ENCODE results near the gene RAMP1.

DNA sequence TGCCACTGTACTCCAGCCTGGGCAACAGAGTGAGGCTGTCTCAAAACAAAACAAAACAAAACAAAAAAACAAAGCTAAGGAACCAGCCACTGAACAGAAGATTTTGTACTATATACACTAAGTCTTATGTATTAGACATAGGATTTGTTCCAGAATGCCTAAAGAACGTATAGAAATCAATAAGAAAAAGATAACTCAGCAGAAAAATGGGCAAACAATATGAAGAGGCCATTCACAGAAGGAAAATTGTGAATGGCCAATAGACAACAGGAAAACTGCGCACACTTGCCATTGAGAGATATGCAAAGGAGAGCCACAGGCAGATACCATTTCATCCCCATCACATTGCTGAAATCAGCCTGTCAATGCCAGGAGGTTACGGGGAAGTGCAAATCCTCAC is 92.5 kb downstream of the RAMP1 start:
- TF ChIP-seq, protein P1, sequence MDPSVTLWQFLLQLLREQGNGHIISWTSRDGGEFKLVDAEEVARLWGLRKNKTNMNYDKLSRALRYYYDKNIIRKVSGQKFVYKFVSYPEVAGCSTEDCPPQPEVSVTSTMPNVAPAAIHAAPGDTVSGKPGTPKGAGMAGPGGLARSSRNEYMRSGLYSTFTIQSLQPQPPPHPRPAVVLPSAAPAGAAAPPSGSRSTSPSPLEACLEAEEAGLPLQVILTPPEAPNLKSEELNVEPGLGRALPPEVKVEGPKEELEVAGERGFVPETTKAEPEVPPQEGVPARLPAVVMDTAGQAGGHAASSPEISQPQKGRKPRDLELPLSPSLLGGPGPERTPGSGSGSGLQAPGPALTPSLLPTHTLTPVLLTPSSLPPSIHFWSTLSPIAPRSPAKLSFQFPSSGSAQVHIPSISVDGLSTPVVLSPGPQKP (IDR thresholded peaks at IDR 0.05; ENCODE audit: borderline replicate concordance, low read depth, low read length): no peak
- TF ChIP-seq, protein P2, sequence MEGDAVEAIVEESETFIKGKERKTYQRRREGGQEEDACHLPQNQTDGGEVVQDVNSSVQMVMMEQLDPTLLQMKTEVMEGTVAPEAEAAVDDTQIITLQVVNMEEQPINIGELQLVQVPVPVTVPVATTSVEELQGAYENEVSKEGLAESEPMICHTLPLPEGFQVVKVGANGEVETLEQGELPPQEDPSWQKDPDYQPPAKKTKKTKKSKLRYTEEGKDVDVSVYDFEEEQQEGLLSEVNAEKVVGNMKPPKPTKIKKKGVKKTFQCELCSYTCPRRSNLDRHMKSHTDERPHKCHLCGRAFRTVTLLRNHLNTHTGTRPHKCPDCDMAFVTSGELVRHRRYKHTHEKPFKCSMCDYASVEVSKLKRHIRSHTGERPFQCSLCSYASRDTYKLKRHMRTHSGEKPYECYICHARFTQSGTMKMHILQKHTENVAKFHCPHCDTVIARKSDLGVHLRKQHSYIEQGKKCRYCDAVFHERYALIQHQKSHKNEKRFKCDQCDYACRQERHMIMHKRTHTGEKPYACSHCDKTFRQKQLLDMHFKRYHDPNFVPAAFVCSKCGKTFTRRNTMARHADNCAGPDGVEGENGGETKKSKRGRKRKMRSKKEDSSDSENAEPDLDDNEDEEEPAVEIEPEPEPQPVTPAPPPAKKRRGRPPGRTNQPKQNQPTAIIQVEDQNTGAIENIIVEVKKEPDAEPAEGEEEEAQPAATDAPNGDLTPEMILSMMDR (conservative IDR thresholded peaks at IDR 0.05; ENCODE audit: low read depth, low read length): no peak
- TF ChIP-seq NFE2L2 (IDR thresholded peaks at IDR 0.05; ENCODE audit: low read depth, low read length) (no peak), FOS (IDR thresholded peaks at IDR 0.05; ENCODE audit: low read depth, low read length) (no peak), POLR2A (IDR thresholded peaks at IDR 0.05; ENCODE audit: low read depth, low read length) (no peak), MXI1 (IDR thresholded peaks at IDR 0.05; ENCODE audit: borderline replicate concordance, low read depth, low read length) (no peak), RAD21 (IDR thresholded peaks at IDR 0.05; ENCODE audit: low read length) (no peak), CEBPB (IDR thresholded peaks at IDR 0.05; ENCODE audit: low read depth, low read length) (no peak), SMC3 (IDR thresholded peaks at IDR 0.05; ENCODE audit: low read depth, low read length) (no peak), RCOR1 (IDR thresholded peaks at IDR 0.05; ENCODE audit: insufficient replicate concordance, low read length) (no peak)
- TF ChIP-seq, protein P3, sequence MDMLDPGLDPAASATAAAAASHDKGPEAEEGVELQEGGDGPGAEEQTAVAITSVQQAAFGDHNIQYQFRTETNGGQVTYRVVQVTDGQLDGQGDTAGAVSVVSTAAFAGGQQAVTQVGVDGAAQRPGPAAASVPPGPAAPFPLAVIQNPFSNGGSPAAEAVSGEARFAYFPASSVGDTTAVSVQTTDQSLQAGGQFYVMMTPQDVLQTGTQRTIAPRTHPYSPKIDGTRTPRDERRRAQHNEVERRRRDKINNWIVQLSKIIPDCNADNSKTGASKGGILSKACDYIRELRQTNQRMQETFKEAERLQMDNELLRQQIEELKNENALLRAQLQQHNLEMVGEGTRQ (IDR thresholded peaks at IDR 0.05; ENCODE audit: low read depth, low read length): no peak
